ENCODE results near the gene MED15. TPM values are rescaled to one million over a fixed set of nuclear protein-coding genes. Genes with fewer than 3 reads are reported as not detected.
"Not testable (repeated sequence)": the region's sequence is repeated elsewhere in the genome, so short reads cannot be mapped to it uniquely, and the experiment has no call there.

MED15 gene
- total RNA-seq, 4 donors from 2014 or later: 16.5 to 110 (median 38.6) TPM

GRCh38 chr22:20479612-20480196, 27.7 kb upstream of the MED15 start:
- no peak for DNase-seq
- intact Hi-C loops (cut with DNase I; ENCODE audit: low total_unique reads): no loop called here
- Histone ChIP-seq H3K27me3 (no peaks in the 10 kb centered on the region), H3K27ac (no peak overlapping the region), H3K9me3 (no peaks in the 10 kb centered on the region), H3K4me3 (no peak overlapping the region), H3K36me3 (no peaks in the 10 kb centered on the region), H3K4me1 (no peaks in the 10 kb centered on the region)
- no peak for TF ChIP-seq CTCF (IDR thresholded peaks at IDR 0.05)
- no peak for TF ChIP-seq POLR2A (IDR thresholded peaks at IDR 0.05)

- intact Hi-C loops (cut with DNase I; ENCODE audit: low total_unique reads); H3K36me3 ChIP-seq; H3K27me3 ChIP-seq; H3K27ac ChIP-seq; H3K4me3 ChIP-seq; DNase-seq; H3K4me1 ChIP-seq; H3K9me3 ChIP-seq: not testable (repeated sequence)
These were observed 24.3 kb upstream of the MED15 start for GRCh38 chr22:20483143-20483506.

- Histone ChIP-seq H3K27ac (no peak overlapping the region), H3K4me1 (no peaks in the 10 kb centered on the region), H3K4me3 (no peak overlapping the region), H3K36me3 (no peaks in the 10 kb centered on the region), H3K27me3 (no peaks in the 10 kb centered on the region), H3K9me3 (no peaks in the 10 kb centered on the region)
- TF ChIP-seq CTCF (IDR thresholded peaks at IDR 0.05) (no peak), POLR2A (IDR thresholded peaks at IDR 0.05) (no peak)
- intact Hi-C loops (cut with DNase I; ENCODE audit: low total_unique reads): no loop called here
- no peak for DNase-seq
These were observed 23.6 kb upstream of the MED15 start for GRCh38 chr22:20483771-20484170.

- intact Hi-C loops (cut with DNase I; ENCODE audit: low total_unique reads): no loop called here
These were observed 22.3 kb upstream of the MED15 start for GRCh38 chr22:20484948-20485683.

GRCh38 chr22:20486229-20486628, 21.2 kb upstream of the MED15 start:
- TF ChIP-seq CTCF (IDR thresholded peaks at IDR 0.05) (no peak), POLR2A (IDR thresholded peaks at IDR 0.05) (no peak)
- H3K27me3 ChIP-seq: no peaks in the 10 kb centered on the region
- H3K27ac ChIP-seq: no peak overlapping the region
- no peaks in the 10 kb centered on the region for H3K36me3 ChIP-seq
- no peaks in the 10 kb centered on the region for H3K4me1 ChIP-seq
- no peak for DNase-seq
- no peak overlapping the region for H3K4me3 ChIP-seq
- no peaks in the 10 kb centered on the region for H3K9me3 ChIP-seq
- intact Hi-C loops (cut with DNase I; ENCODE audit: low total_unique reads): no loop called here

More at GRCh38 chr22:20484948-20485683, 22.3 kb upstream of the MED15 start:
- no peak for DNase-seq
- H3K27ac ChIP-seq: no peak overlapping the region
- no peaks in the 10 kb centered on the region for H3K36me3 ChIP-seq
- TF ChIP-seq CTCF (IDR thresholded peaks at IDR 0.05): no peak
- TF ChIP-seq POLR2A (IDR thresholded peaks at IDR 0.05): no peak
- H3K27me3 ChIP-seq: no peaks in the 10 kb centered on the region
- no peaks in the 10 kb centered on the region for H3K4me1 ChIP-seq
- H3K4me3 ChIP-seq: no peak overlapping the region
- H3K9me3 ChIP-seq: no peaks in the 10 kb centered on the region

Data from uterus (tissue), 4 donors.